HG02610 (cell line): ENCODE measurements around the gene DTX2.
"Not testable (repeated sequence)": the region's sequence is repeated elsewhere in the genome, so short reads cannot be mapped to it uniquely, and the experiment has no call there.

Experiments used
- ATAC-seq: cut with Tn5 transposase; IDR thresholded peaks from one replicate; pipeline ENCODE4 v1.9.1; 2021; ENCODE audit warnings: mild to moderate bottlenecking, moderate library complexity; ENCODE audit not compliant: unreplicated experiment

Gene DTX2

DNA sequence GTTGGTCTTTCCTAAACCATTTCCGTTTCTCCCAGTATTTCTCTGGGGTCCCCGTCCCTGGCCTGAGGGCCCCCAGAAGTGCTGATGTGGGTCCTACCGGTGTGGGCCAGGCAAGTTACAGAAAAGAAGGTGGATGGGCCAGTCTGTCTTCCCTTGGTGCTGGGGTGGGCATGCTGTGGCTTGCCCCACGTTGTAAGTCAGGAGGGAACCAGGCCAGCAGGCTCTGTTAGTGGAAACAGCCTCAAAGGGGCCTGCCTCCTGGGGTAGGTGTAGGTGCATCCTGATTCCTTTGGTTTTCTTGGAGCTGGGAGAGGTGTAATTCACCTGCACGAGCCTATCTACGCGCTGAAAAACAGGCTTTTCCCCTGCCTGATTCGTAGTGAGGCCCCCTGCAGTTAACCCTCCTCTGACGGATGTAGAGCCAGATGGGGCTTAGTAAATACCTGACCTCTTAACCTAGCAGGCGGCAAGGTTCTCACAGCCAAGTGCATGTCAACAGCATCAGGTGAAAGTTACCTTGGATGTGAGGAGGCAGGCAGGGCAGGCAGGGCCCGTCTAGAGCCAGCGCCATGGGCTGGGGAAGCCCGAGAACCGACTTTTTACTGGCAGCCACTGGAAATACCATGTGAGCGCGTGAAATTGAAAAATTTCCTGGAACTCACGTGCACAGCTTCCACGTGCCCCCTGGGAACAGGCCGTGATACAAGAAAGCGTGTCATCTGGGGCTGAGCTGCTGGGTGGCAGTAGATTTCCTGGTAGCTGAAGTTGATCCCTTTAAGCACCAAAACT is 24.5 kb downstream of the DTX2 start:
- peak; percentile 9 for ATAC-seq

- peak; percentile 98 for ATAC-seq
These were observed 25.1 kb downstream of the DTX2 start for GRCh38 chr7:76486618-76487017.

- ATAC-seq, result not testable (repeated sequence)
These were observed 26.5 kb downstream of the DTX2 start for GRCh38 chr7:76487969-76488368.

DNA sequence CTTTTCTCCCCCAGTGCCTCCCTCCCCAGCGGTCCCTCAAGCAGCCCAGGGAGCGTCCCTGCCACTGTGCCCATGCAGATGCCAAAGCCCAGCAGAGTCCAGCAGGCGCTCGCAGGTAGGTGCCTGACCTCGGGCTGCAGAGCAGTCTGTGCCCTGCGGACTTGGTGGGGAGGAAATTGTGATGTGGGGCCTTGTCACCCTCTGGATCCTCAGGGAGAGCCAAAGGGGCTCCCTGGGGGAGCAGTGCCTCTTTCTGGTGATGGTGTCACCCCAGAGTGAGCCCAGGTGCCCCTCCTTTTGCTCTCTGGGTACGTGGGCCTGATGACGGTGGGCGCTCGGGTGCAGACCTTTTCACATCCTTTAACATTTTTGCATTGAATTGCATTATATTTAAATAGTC is 30.6 kb downstream of the DTX2 start:
- not testable (repeated sequence) for ATAC-seq

DNA sequence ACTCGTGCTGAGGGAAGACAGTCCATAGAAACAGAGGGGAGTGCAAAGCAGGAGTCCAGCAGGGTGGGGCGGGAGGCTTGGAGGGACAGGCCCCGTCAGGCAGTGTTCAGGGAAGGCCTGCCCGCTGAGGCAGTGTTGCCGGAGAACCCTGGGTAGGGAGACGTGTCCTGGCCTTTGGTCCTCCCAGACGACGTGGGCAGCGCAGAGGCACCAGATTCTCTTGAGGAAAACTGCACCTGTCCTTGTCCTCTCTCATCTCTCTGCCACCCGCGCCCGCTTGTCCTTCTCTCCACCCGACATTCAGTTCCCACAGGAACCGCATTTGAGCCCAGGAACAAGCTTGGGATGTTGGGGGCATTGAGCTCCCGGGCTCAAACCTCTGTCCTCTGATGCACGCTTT is 34.2 kb downstream of the DTX2 start:
- not testable (repeated sequence) for ATAC-seq

DNA sequence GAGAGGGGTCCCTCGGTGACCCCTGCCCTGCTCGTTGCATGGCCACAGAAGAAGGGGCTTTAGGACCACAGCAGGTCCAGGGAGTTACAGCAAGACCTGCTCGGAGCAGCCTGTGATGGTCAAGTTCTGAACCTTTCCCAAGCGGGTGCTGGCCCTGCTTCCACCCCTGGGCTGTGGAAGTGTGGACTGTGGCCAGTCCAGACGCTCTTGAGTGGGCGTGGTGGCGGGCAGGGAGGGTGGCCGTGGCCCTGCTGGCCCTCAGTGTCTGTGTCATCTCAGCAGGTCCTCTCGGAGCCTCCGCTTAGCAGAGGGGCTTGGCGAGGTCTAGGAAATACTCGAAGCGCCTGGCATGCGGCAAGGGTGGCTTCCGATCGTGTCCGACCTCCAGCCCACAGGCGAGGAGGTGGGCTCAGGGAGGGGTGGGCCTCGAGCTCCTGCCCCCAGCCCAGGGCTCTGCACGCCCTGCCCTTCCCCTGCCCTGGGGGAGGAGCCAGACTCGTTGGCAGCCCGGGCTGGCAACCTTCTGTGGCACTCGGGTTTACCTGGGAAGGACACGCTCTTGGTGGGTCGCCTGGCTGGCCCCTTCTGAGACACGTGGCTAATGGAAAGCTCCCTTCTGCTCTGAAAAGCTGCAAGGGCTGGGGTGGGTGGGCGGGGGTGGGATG is 36.5 kb downstream of the DTX2 start:
- ATAC-seq, result not testable (repeated sequence)

- ATAC-seq, result not testable (repeated sequence)
These were observed 37.2 kb downstream of the DTX2 start for GRCh38 chr7:76498583-76499200.

GRCh38 chr7:76499201-76499923 is 37.9 kb downstream of the DTX2 start:
- not testable (repeated sequence) for ATAC-seq

DNA sequence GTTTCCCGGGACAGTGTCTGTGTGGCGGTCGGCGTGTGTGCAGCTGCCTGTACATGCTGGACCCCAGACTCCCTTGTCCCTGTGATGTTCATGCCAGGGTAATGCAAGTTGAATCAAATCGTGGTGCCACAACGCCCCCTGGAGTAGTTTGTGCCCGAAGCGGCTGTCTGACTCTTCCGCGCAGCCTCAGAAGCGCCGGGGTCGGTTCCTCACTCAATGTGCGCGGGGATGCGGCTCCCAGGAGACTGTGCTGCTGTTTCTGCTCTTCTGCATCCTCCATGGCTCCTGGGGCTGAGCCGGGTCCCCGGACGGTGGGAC is 38.4 kb downstream of the DTX2 start:
- ATAC-seq, result not testable (repeated sequence)

DNA sequence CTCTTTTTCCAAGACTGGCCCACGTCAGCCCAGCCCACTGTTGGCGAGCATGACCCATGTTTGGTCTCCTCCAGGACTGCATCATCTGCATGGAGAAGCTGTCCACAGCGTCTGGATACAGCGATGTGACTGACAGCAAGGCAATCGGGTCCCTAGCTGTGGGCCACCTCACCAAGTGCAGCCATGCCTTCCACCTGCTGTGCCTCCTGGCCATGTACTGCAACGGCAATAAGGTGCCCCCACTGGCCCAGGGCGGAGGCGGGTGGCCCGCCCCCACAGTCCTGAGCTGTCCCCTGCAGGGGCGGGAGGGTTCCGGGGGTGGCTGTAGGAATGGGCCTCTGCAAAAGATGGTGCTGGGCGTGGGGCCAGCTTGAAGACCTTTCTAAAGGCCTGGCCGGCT is 40.7 kb downstream of the DTX2 start:
- not testable (repeated sequence) for ATAC-seq

DNA sequence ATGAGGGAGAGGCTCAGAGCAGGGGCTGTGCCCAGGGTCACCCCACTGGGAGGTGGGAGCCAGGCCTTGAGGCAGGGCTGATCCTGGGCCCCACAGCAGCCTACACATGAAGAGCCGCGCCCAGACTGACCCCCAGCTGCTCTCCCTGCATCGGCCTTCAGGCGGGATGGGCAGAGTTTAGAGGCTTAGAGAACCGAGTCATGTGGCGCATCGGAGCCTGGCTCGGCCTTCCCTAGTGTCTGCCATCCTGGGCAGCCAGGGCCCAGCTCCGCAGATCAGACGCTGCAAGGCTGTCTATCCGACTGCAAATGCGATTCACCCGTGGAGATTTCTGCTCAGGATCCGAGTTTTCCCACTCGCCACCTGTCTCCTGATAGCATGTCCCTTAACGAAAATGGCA is 41.3 kb downstream of the DTX2 start:
- not testable (repeated sequence) for ATAC-seq

DNA sequence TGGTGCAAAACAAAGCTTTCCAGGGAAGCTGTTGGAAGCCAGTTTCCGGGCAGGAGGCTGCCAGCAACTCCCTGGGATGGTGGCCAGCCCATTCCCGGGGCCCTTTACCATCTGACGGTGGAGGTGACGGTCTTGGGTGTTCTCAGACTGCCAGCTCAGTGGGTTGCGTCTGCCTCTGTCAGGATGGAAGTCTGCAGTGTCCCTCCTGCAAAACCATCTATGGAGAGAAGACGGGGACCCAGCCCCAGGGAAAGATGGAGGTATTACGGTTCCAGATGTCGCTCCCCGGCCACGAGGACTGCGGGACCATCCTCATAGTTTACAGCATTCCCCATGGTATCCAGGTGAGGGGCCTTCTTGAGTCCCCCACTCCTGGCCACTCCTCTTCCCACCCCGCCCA is 41.7 kb downstream of the DTX2 start:
- not testable (repeated sequence) for ATAC-seq

GRCh38 chr7:76504351-76505167 is 43.0 kb downstream of the DTX2 start:
- not testable (repeated sequence) for ATAC-seq

DNA sequence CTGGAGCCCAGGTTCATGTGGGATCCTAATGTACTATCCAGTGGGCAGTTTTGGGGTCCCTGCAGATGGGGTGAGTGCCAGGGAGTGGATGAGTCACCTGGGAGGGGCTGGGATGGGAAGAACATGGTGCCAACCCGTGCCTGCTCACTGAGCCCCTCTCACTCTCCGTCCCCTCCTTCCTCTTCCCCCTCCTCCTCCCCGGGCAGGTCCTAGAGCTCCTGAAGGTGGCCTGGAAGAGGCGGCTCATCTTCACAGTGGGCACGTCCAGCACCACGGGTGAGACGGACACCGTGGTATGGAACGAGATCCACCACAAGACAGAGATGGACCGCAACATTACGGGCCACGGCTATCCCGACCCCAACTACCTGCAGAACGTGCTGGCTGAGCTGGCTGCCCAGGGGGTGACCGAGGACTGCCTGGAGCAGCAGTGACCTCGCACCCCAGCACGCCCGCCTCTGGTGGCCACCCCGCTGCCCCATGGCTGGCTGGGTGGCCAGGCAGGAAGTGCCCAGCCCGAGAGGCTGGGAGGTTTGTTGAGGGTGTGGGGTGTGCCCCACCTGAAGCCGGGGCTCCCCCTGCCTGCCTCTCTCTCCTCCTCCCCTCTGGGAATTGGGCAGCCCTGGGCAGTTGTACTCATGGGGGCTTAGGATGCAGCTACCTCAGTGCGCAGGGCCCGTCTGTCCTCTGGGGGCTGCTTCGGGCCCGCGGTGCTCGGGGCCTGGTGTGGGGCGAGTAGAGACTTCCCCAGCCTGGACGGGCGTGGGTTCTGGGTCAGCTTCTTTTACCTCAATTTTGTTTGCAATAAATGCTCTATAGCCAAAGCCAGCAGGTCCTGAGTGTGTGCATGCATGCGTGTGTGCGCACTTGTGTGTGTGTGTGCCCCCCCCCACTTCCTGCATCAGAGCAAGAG is 43.9 kb downstream of the DTX2 start:
- ATAC-seq, result no peak

GRCh38 chr7:76506081-76506440 is 44.6 kb downstream of the DTX2 start:
- ATAC-seq, result no peak

GRCh38 chr7:76506643-76507042 is 45.1 kb downstream of the DTX2 start:
- ATAC-seq, result not testable (repeated sequence)

GRCh38 chr7:76507723-76508406 is 46.4 kb downstream of the DTX2 start:
- ATAC-seq, result no peak

DNA sequence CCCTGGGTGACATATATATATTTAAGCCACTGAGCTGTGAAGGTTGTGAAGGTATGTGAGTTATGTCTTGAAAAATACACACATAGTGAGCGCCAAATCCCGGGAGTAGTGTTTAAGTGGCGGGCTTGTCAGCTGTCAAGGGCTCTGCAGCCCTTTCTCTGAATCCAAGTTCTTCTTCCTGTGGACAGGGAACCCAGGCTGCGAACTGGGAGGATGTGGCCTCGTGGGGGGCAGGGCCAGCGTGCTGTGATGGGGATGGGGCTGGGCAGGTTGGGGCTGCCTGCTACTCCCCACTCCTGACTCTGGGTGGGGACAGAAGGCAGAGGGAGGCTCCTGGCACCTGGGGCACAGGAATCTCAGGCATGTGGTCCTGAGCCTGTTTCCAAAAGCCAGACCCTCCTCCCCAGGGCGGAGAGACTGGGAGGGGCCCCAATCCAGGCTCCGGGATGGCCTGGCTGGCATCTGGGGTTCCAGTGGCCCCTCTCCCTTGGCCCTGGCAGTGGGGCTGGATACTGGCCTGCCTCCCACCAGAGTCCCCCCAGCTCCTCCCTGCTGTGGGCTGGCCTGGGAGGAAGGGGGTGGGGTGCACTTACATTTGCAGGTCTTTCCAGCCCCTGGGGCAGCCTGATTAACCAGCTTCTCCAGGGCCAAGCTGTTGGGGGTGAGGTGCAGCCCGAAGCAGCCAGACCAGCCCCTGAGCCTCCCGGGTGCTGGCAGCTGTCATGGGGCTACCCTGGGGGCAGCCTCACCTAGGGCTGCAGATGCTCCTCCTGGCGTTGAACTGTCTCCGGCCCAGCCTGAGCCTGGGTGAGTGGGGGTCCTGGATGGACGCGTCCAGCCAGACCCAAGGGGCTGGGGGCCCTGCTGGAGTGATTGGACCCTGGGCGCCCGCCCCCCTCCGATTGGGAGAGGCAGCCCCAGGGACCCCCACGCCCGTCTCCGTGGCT is 48.7 kb downstream of the DTX2 start, which contains the start of gene UPK3B:
UPK3B (plus strand) TSS at position 622 of the 947 bp plus-strand sequence; CDS start at position 723, 101 bp downstream.
- ATAC-seq, result no peak
